CD14-positive monocyte (primary cell): ENCODE results near the gene XIRP2. TPM values are rescaled to one million over a fixed set of nuclear protein-coding genes. Genes with fewer than 3 reads are reported as not detected.

Experiments used
- DNase-seq, 3 donors: peaks; one replicate each; pipeline ENCODE4 v3.0.0-alpha.2; 2011 to 2022
- H2AFZ ChIP-seq: 2 replicates; pipeline ENCODE4 v1.6.0; 2012; ENCODE audit warnings: mild to moderate bottlenecking, low read depth, low read length, inconsistent platforms; ENCODE audit not compliant: insufficient read depth, poor library complexity, severe bottlenecking
- H3K27ac ChIP-seq, 2 donors: 1 replicate in 1 of 2; 2 replicates in 1 of 2; pipeline ENCODE4 v1.5.1; 2012 to 2013; ENCODE audit warnings: low read length in 2 of 2, control low read depth in 1 of 2, inconsistent platforms in 1 of 2, low read depth in 1 of 2, mild to moderate bottlenecking in 1 of 2
- H3K27me3 ChIP-seq, 2 donors: one replicate each; pipeline versions ENCODE4 v1.6.0 to v1.6.1; 2011 to 2013; ENCODE audit warnings: low read length in 2 of 2; ENCODE audit not compliant: control insufficient read depth in 2 of 2, insufficient read depth in 2 of 2
- H3K36me3 ChIP-seq, 2 donors: replicated peaks in 1 of 2; 1 replicate in 1 of 2; 2 replicates in 1 of 2; pipeline versions ENCODE4 v1.5.1 to v1.6.1; 2012 to 2013; ENCODE audit warnings: low read length in 2 of 2, control low read depth in 1 of 2, inconsistent platforms in 1 of 2, mild to moderate bottlenecking in 1 of 2; ENCODE audit not compliant: insufficient read depth in 2 of 2, control insufficient read depth in 1 of 2
- H3K4me1 ChIP-seq, 2 donors: 1 replicate in 1 of 2; 2 replicates in 1 of 2; pipeline versions ENCODE4 v1.5.1 to v1.6.1; 2012 to 2013; ENCODE audit warnings: low read length in 2 of 2, control low read depth in 1 of 2, inconsistent platforms in 1 of 2, mild to moderate bottlenecking in 1 of 2, moderate library complexity in 1 of 2; ENCODE audit not compliant: insufficient read depth in 2 of 2, control insufficient read depth in 1 of 2
- H3K4me2 ChIP-seq: replicated peaks from 2 replicates; pipeline ENCODE3; 2012; ENCODE audit warnings: low read length, moderate library complexity, mild to moderate bottlenecking; ENCODE audit not compliant: poor library complexity, severe bottlenecking; ENCODE audit errors: extremely low read depth
- H3K4me3 ChIP-seq, 3 experiments: fragments of 200-600 bp in 1 of 3; sonication (generic) in 1 of 3; replicated peaks in 1 of 3; 1 replicate in 2 of 3; 2 replicates in 1 of 3; pipeline ENCODE4 v1.5.1; 2011 to 2013; ENCODE audit warnings: low read length in 3 of 3, mild to moderate bottlenecking in 3 of 3, control low read depth in 2 of 3, low read depth in 2 of 3, inconsistent platforms in 1 of 3, moderate library complexity in 1 of 3
- H3K79me2 ChIP-seq: 2 replicates; pipeline ENCODE4 v1.6.0; 2012; ENCODE audit warnings: mild to moderate bottlenecking, control low read depth, inconsistent platforms, low read length, moderate library complexity; ENCODE audit not compliant: insufficient read depth
- H3K9ac ChIP-seq: 2 replicates; pipeline ENCODE4 v1.6.0; 2017; ENCODE audit warnings: low read length, mild to moderate bottlenecking; ENCODE audit not compliant: insufficient read depth, poor library complexity, severe bottlenecking
- H3K9me3 ChIP-seq, 2 donors: replicated peaks in 1 of 2; 1 replicate in 1 of 2; 2 replicates in 1 of 2; pipeline versions ENCODE4 v1.5.1 to v1.6.1; 2012 to 2013; ENCODE audit warnings: low read length in 2 of 2, control low read depth in 1 of 2; ENCODE audit not compliant: control insufficient read depth in 1 of 2, insufficient read depth in 1 of 2
- H4K20me1 ChIP-seq: 2 replicates; pipeline ENCODE4 v1.6.0; 2012; ENCODE audit warnings: mild to moderate bottlenecking, low read length, control low read depth, moderate library complexity; ENCODE audit not compliant: insufficient read depth
- H3K27ac Mint-ChIP-seq, 7 donors: one replicate each; pipeline ENCODE4 v1.8.0; 2020; ENCODE audit warnings: mild to moderate bottlenecking in 7 of 7, mixed read lengths in 7 of 7, moderate library complexity in 6 of 7, inconsistent platforms in 2 of 7
- H3K27me3 Mint-ChIP-seq, 3 donors: one replicate each; pipeline ENCODE4 v1.8.0; 2021 to 2022; ENCODE audit warnings: low read depth in 3 of 3, mild to moderate bottlenecking in 3 of 3, mixed read lengths in 3 of 3, moderate library complexity in 3 of 3, inconsistent platforms in 1 of 3
- H3K36me3 Mint-ChIP-seq, 2 donors: one replicate each; pipeline ENCODE4 v1.8.0; 2020; ENCODE audit warnings: mixed read lengths in 2 of 2, inconsistent platforms in 1 of 2, mild to moderate bottlenecking in 1 of 2
- H3K4me1 Mint-ChIP-seq: one replicate; pipeline ENCODE4 v1.8.0; 2020; ENCODE audit warnings: mild to moderate bottlenecking, mixed read lengths
- H3K4me3 Mint-ChIP-seq, 2 donors: one replicate each; pipeline ENCODE4 v1.8.0; 2020; ENCODE audit warnings: mild to moderate bottlenecking in 2 of 2, mixed read lengths in 2 of 2, moderate library complexity in 1 of 2
- H3K9me3 Mint-ChIP-seq, 7 donors: one replicate each; pipeline ENCODE4 v1.8.0; 2020 to 2022; ENCODE audit warnings: mixed read lengths in 7 of 7, mild to moderate bottlenecking in 6 of 7, moderate library complexity in 6 of 7, inconsistent platforms in 2 of 7
- CTCF ChIP-seq: fragments of 200-600 bp; IDR thresholded peaks from one replicate; pipeline ENCODE4 v1.8.0; 2022; ENCODE audit warnings: antibody characterized with exemption, mild to moderate bottlenecking
- WGBS: methylation state at CpG from one replicate; pipeline ENCODE4 v1.1.5; 2013; ENCODE audit warnings: missing lambda C conversion rate; ENCODE audit not compliant: insufficient coverage; 5-methylcytosine and 5-hydroxymethylcytosine counted together
- intact Hi-C, 2 donors: fragments of 100-400 bp; cut with micrococcal nuclease; formaldehyde crosslinking; loops; one replicate each; pipeline versions ENCODE4 v1.15.0 to v1.15.1; 2023
- polyA plus RNA-seq, 3 donors: library from polyadenylated mRNA; depleted of rRNA in 1 of 3; unstranded in 2 of 3; stranded (reverse) in 1 of 3; fragments of 300-500 nt in 2 of 3; fragments of >200 nt in 1 of 3; fragmentation: Illumina TruSeq in 2 of 3; gene quantifications; 1 replicate in 2 of 3; 2 replicates in 1 of 3; pipeline ENCODE4 v1.2.3, GENCODE V29; 2012 to 2021

Gene XIRP2
- polyA plus RNA-seq, 3 donors: not detected

GRCh38 chr2:167294776-167295140 lies 406.5 kb downstream of the XIRP2 start:
- no CpG with 5 or more reads among the region's 5 CpGs for WGBS
- Mint-ChIP-seq H3K9me3 (peaks cover 0 to 11% (median 7%) of the 10 kb centered on the region in 7 donors), H3K4me1 (peaks cover 19% of the 10 kb centered on the region), H3K4me3 (peak overlapping the region; percentile 12 to 98), H3K36me3 (peaks cover 4 to 5% of the 10 kb centered on the region in 2 donors), H3K27ac (no peak overlapping the region), H3K27me3 (peaks cover 39 to 66% (median 50%) of the 10 kb centered on the region in 3 donors)
- Histone ChIP-seq H3K36me3 (no peaks in the 10 kb centered on the region), H3K9me3 (peaks cover 0 to 10% of the 10 kb centered on the region in 2 donors), H4K20me1 (no peaks in the 10 kb centered on the region), H3K4me3 (peak overlapping the region in 1 of 3 experiments; percentile 79), H2AFZ (no peak overlapping the region), H3K4me1 (peaks cover 21 to 25% of the 10 kb centered on the region in 2 donors), H3K4me2 (peak overlapping the region; percentile 84), H3K27me3 (peaks cover 37 to 77% of the 10 kb centered on the region in 2 donors), H3K27ac (no peak overlapping the region), H3K9ac (no peak overlapping the region), H3K79me2 (no peaks in the 10 kb centered on the region)
- intact Hi-C loops: no loop called here
- TF ChIP-seq CTCF: no peak
- DNase-seq: no peak

DNA sequence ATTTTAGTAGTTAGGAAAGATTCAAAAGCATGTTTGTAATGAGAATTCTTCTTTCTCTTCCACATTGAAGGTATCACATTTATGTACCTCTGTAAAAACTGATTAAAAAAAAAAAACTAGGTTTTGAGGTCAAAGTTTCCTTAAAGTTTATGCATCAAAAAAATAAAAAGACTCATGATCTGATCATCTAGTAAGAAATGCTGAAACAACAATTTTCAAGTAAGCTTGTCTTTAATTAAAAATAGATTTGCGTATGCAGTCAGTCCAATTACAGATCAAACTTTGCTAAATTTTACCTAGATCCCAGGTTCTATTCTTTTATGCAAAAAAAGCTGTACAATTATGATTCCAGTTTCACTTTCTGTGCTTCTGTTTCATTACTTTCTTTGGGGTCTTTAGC lies 409.0 kb downstream of the XIRP2 start:
- Histone ChIP-seq H3K9me3 (peaks cover 0 to 10% of the 10 kb centered on the region in 2 donors), H3K27ac (no peak overlapping the region), H3K9ac (no peak overlapping the region), H3K4me2 (no peak overlapping the region), H2AFZ (no peak overlapping the region), H3K4me1 (peaks cover 20 to 22% of the 10 kb centered on the region in 2 donors), H3K4me3 (no peak overlapping the region), H4K20me1 (no peaks in the 10 kb centered on the region), H3K79me2 (no peaks in the 10 kb centered on the region), H3K27me3 (peaks cover 27 to 52% of the 10 kb centered on the region in 2 donors), H3K36me3 (no peaks in the 10 kb centered on the region)
- Mint-ChIP-seq H3K27ac (no peak overlapping the region), H3K27me3 (peaks cover 27 to 46% (median 32%) of the 10 kb centered on the region in 3 donors), H3K9me3 (peaks cover 0 to 11% (median 7%) of the 10 kb centered on the region in 7 donors), H3K36me3 (peaks cover 4 to 5% of the 10 kb centered on the region in 2 donors), H3K4me3 (no peak overlapping the region), H3K4me1 (peaks cover 16% of the 10 kb centered on the region)
- no peak for DNase-seq
- intact Hi-C loops: no loop called here
- WGBS: no CpG with 5 or more reads among the region's 1 CpG
- TF ChIP-seq CTCF: no peak
